Measurements from ENCODE around the gene SLC19A1.
A peak's percentile ranks its signal among the peaks of the same experiment; 100 is the strongest.
"Not testable (repeated sequence)": the region's sequence is repeated elsewhere in the genome, so short reads cannot be mapped to it uniquely, and the experiment has no call there.

Gene SLC19A1

GRCh38 chr21:45531393-45532215 is 10.6 kb downstream of the SLC19A1 start:
- DNase-seq: no peak

- DNase-seq: not testable (repeated sequence)
Measured at GRCh38 chr21:45531114-45531392, 11.2 kb downstream of the SLC19A1 start.

- no peak for DNase-seq
Measured at GRCh38 chr21:45530423-45531113, 11.7 kb downstream of the SLC19A1 start.

- no peak for DNase-seq
Measured at GRCh38 chr21:45529785-45530422, 12.3 kb downstream of the SLC19A1 start.

GRCh38 chr21:45528981-45529784 is 13.1 kb downstream of the SLC19A1 start:
- no peak for DNase-seq

GRCh38 chr21:45528028-45528705 is 14.1 kb downstream of the SLC19A1 start:
- no peak for DNase-seq

GRCh38 chr21:45527151-45527999 is 14.9 kb downstream of the SLC19A1 start:
- not testable (repeated sequence) for DNase-seq

GRCh38 chr21:45525910-45526306 is 16.3 kb downstream of the SLC19A1 start:
- DNase-seq: no peak

GRCh38 chr21:45525153-45525909 is 16.9 kb downstream of the SLC19A1 start:
- no peak for DNase-seq

GRCh38 chr21:45524756-45525152 is 17.5 kb downstream of the SLC19A1 start:
- no peak for DNase-seq

GRCh38 chr21:45523411-45524101 is 18.7 kb downstream of the SLC19A1 start:
- no peak for DNase-seq

GRCh38 chr21:45522986-45523385 is 19.3 kb downstream of the SLC19A1 start:
- DNase-seq: no peak

- DNase-seq: no peak
Measured at GRCh38 chr21:45522381-45522780, 19.9 kb downstream of the SLC19A1 start.

- no peak for DNase-seq
Measured at GRCh38 chr21:45521241-45521640, 21.0 kb downstream of the SLC19A1 start.

GRCh38 chr21:45519182-45519581 is 23.1 kb downstream of the SLC19A1 start:
- no peak for DNase-seq

GRCh38 chr21:45518742-45519141 is 23.5 kb downstream of the SLC19A1 start:
- no peak for DNase-seq

- peak; percentile 58 for DNase-seq
Measured at GRCh38 chr21:45517249-45518065, 24.8 kb downstream of the SLC19A1 start.

GRCh38 chr21:45516671-45517151 is 25.5 kb downstream of the SLC19A1 start:
- no peak for DNase-seq

- no peak for DNase-seq
Measured at GRCh38 chr21:45516071-45516670, 26.1 kb downstream of the SLC19A1 start.

Data from MV-4-11 (cell line).